H9 (cell line): ENCODE measurements around the gene MED28. TPM values are rescaled to one million over a fixed set of nuclear protein-coding genes. Genes with fewer than 3 reads are reported as not detected.

Experiments used
- DNase-seq: peaks from one replicate; pipeline ENCODE4 v3.0.0-alpha.2; 2017
- H2AFZ ChIP-seq: one replicate; pipeline ENCODE4 v1.6.1; 2013; ENCODE audit warnings: mild to moderate bottlenecking, low read length, control low read depth, moderate library complexity
- H2AK5ac ChIP-seq: 2 replicates; pipeline ENCODE4 v1.6.1; 2013; ENCODE audit warnings: low read length, control low read depth, mixed read lengths; ENCODE audit not compliant: insufficient read length
- H2BK120ac ChIP-seq: one replicate; pipeline ENCODE4 v1.6.1; 2013; ENCODE audit warnings: low read depth, mild to moderate bottlenecking, low read length, control low read depth, inconsistent platforms; ENCODE audit not compliant: poor library complexity, severe bottlenecking
- H2BK12ac ChIP-seq: 2 replicates; pipeline ENCODE4 v1.6.1; 2013; ENCODE audit warnings: low read length, control low read depth, mixed read lengths, low read depth; ENCODE audit not compliant: insufficient read length
- H2BK15ac ChIP-seq: 2 replicates; pipeline ENCODE4 v1.6.1; 2013; ENCODE audit warnings: low read depth, low read length, control low read depth
- H2BK20ac ChIP-seq: one replicate; pipeline ENCODE4 v1.6.1; 2013; ENCODE audit warnings: low read depth, mild to moderate bottlenecking, low read length, control low read depth, inconsistent platforms; ENCODE audit not compliant: poor library complexity, severe bottlenecking
- H2BK5ac ChIP-seq: 2 replicates; pipeline ENCODE4 v1.6.1; 2013; ENCODE audit warnings: low read length, control low read depth, mixed read lengths; ENCODE audit not compliant: insufficient read length
- H3K14ac ChIP-seq: 2 replicates; pipeline ENCODE4 v1.6.1; 2013; ENCODE audit warnings: low read length, control low read depth; ENCODE audit not compliant: insufficient read depth
- H3K18ac ChIP-seq: 2 replicates; pipeline ENCODE4 v1.6.1; 2013; ENCODE audit warnings: low read depth, mild to moderate bottlenecking, mixed read lengths, low read length, control low read depth; ENCODE audit not compliant: insufficient read length
- H3K23ac ChIP-seq: 2 replicates; pipeline ENCODE4 v1.6.1; 2013; ENCODE audit warnings: low read length, control low read depth, mixed read lengths, low read depth; ENCODE audit not compliant: insufficient read length
- H3K23me2 ChIP-seq: 2 replicates; pipeline ENCODE4 v1.6.1; 2013; ENCODE audit warnings: low read depth, mild to moderate bottlenecking, mixed read lengths, low read length, control low read depth; ENCODE audit not compliant: insufficient read length, poor library complexity, severe bottlenecking
- H3K27ac ChIP-seq: 2 replicates; pipeline ENCODE4 v1.5.1; 2013; ENCODE audit warnings: low read length, control low read depth, mixed read lengths, low read depth; ENCODE audit not compliant: insufficient read length
- H3K27me3 ChIP-seq: 2 replicates; pipeline ENCODE4 v1.6.1; 2013; ENCODE audit warnings: low read length, control low read depth, inconsistent platforms; ENCODE audit not compliant: insufficient read depth
- H3K4ac ChIP-seq: 2 replicates; pipeline ENCODE4 v1.6.1; 2013; ENCODE audit warnings: low read depth, mild to moderate bottlenecking, control low read depth, inconsistent platforms, low read length, moderate library complexity
- H3K4me1 ChIP-seq: 2 replicates; pipeline ENCODE4 v1.6.1; 2013; ENCODE audit warnings: low read length, control low read depth, inconsistent platforms; ENCODE audit not compliant: insufficient read depth
- H3K4me2 ChIP-seq: 2 replicates; pipeline ENCODE4 v1.6.1; 2013; ENCODE audit warnings: low read length, control low read depth, mixed read lengths; ENCODE audit not compliant: insufficient read length, insufficient read depth
- H3K56ac ChIP-seq: 2 replicates; pipeline ENCODE4 v1.6.1; 2013; ENCODE audit warnings: low read depth, mild to moderate bottlenecking, mixed read lengths, low read length, control low read depth; ENCODE audit not compliant: insufficient read length
- H3K79me1 ChIP-seq: 2 replicates; pipeline ENCODE4 v1.6.1; 2013; ENCODE audit warnings: low read depth, mild to moderate bottlenecking, moderate library complexity, low read length, control low read depth, inconsistent platforms; ENCODE audit not compliant: insufficient read depth, poor library complexity, severe bottlenecking
- H3K79me2 ChIP-seq: 2 replicates; pipeline ENCODE4 v1.6.1; 2013; ENCODE audit warnings: low read length, control low read depth, inconsistent platforms; ENCODE audit not compliant: insufficient read depth
- H3K9ac ChIP-seq: 2 replicates; pipeline ENCODE4 v1.6.1; 2013; ENCODE audit warnings: low read length, control low read depth, mixed read lengths; ENCODE audit not compliant: insufficient read length; ENCODE audit errors: extremely low read depth
- H3K9me3 ChIP-seq: one replicate; pipeline ENCODE4 v1.6.1; 2013; ENCODE audit warnings: low read depth, low read length, inconsistent platforms; ENCODE audit not compliant: control insufficient read depth
- H3T11ph ChIP-seq: one replicate; pipeline ENCODE4 v1.6.1; 2013; ENCODE audit warnings: mild to moderate bottlenecking, low read length, control low read depth, inconsistent platforms
- H4K20me1 ChIP-seq: one replicate; pipeline ENCODE4 v1.6.1; 2013; ENCODE audit not compliant: control insufficient read depth, insufficient read length, insufficient read depth
- H4K5ac ChIP-seq: 2 replicates; pipeline ENCODE4 v1.6.1; 2013; ENCODE audit warnings: low read depth, mild to moderate bottlenecking, mixed read lengths, low read length, control low read depth; ENCODE audit not compliant: insufficient read length
- H4K8ac ChIP-seq: replicated peaks from 2 replicates; pipeline ENCODE4 v1.6.1; 2013; ENCODE audit warnings: low read length, control low read depth, mixed read lengths, low read depth; ENCODE audit not compliant: insufficient read length
- H4K91ac ChIP-seq: 2 replicates; pipeline ENCODE4 v1.6.1; 2013; ENCODE audit warnings: low read depth, mild to moderate bottlenecking, moderate library complexity, mixed read lengths, low read length, control low read depth; ENCODE audit not compliant: insufficient read length
- H3K27ac Mint-ChIP-seq, 3 experiments: 2 replicates in 2 of 3; 3 replicates in 1 of 3; pipeline ENCODE4 v1.8.0; 2020 to 2021; ENCODE audit warnings: mixed read lengths in 3 of 3, mild to moderate bottlenecking in 1 of 3, moderate library complexity in 1 of 3
- H3K27me3 Mint-ChIP-seq: 2 replicates; pipeline ENCODE4 v1.8.0; 2021; ENCODE audit warnings: low read depth, mild to moderate bottlenecking, moderate library complexity, mixed read lengths
- H3K36me3 Mint-ChIP-seq, 3 experiments: 2 replicates in 2 of 3; 3 replicates in 1 of 3; pipeline ENCODE4 v1.8.0; 2020 to 2021; ENCODE audit warnings: low read depth in 3 of 3, mixed read lengths in 3 of 3; ENCODE audit not compliant: insufficient read depth in 1 of 3
- H3K4me1 Mint-ChIP-seq, 2 experiments: 2 replicates each; pipeline ENCODE4 v1.8.0; 2020; ENCODE audit warnings: mixed read lengths in 2 of 2
- H3K4me3 Mint-ChIP-seq, 2 experiments: 2 replicates in 1 of 2; 3 replicates in 1 of 2; pipeline ENCODE4 v1.8.0; 2020 to 2021; ENCODE audit warnings: mild to moderate bottlenecking in 2 of 2, mixed read lengths in 2 of 2, moderate library complexity in 1 of 2
- H3K9me3 Mint-ChIP-seq, 2 experiments: 2 replicates in 1 of 2; 3 replicates in 1 of 2; pipeline ENCODE4 v1.8.0; 2020; ENCODE audit warnings: mild to moderate bottlenecking in 2 of 2, mixed read lengths in 2 of 2, moderate library complexity in 1 of 2
- WGBS: extraction: QIAGEN DNeasy Blood & Tissue Kit; methylation state at CpG from one replicate; pipeline ENCODE4 v1.1.7; 2013; ENCODE audit warnings: missing lambda C conversion rate, low lambda C conversion rate, mixed read lengths; ENCODE audit not compliant: insufficient read length; ENCODE audit errors: extremely low coverage; 5-methylcytosine and 5-hydroxymethylcytosine counted together
- total RNA-seq: library from RNA; stranded (reverse); gene quantifications from 2 replicates; pipeline ENCODE4 v1.2.1, GENCODE V29; 2021
- TF ChIP-seq, protein P1 (sequence below): fragments of 200-600 bp; sonication (generic); conservative IDR thresholded peaks from 3 replicates; pipeline ENCODE4 v1.8.0; 2021; ENCODE audit warnings: antibody characterized with exemption, mild to moderate bottlenecking

Gene MED28
- total RNA-seq, 1 experiment from 2014 or later: 90.4 TPM

DNA sequence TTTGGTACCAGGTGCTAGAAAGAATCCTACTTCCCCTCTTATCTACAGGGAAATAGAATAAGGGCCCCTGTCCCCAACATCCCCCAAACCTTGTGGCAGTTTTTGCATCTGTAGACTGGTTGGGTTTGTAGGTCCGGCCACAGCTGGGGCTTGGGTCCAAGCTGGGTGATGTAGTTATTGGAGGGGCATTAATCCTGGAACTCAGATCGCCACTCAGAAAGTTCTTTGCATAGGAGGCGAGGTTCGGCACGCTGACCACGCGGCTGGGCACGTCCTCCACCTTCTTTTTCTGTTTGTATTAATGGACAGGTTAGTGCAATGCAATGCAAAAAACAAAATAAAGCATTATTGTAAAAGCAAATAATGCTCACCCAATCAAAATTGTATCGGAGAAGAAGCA lies 19.2 kb downstream of the MED28 start:
- Histone ChIP-seq H3K79me1 (no peaks in the 10 kb centered on the region), H3K27ac (no peak overlapping the region), H2BK120ac (no peak overlapping the region), H3K14ac (no peak overlapping the region), H3K4me2 (no peak overlapping the region), H2AFZ (no peak overlapping the region), H3K18ac (no peak overlapping the region), H4K20me1 (no peaks in the 10 kb centered on the region), H3T11ph (no peak overlapping the region), H3K9me3 (no peaks in the 10 kb centered on the region), H2BK15ac (no peak overlapping the region), H4K8ac (no peak overlapping the region), H3K4ac (no peak overlapping the region), H3K23ac (no peak overlapping the region), H2AK5ac (no peak overlapping the region), H3K23me2 (no peaks in the 10 kb centered on the region), H2BK20ac (no peak overlapping the region), H4K91ac (no peak overlapping the region), H2BK5ac (no peak overlapping the region), H2BK12ac (no peak overlapping the region), H3K27me3 (no peaks in the 10 kb centered on the region), H4K5ac (no peak overlapping the region), H3K56ac (no peak overlapping the region), H3K79me2 (no peaks in the 10 kb centered on the region), H3K4me1 (no peaks in the 10 kb centered on the region), H3K9ac (no peak overlapping the region)
- Mint-ChIP-seq H3K27ac (no peak overlapping the region), H3K4me1 (peaks cover 2 to 3% of the 10 kb centered on the region in 2 experiments; a peak in 2 of 4 replicates), H3K4me3 (no peak overlapping the region), H3K36me3 (peaks cover 36 to 62% (median 55%) of the 10 kb centered on the region in 3 experiments; a peak in 6 of 7 replicates), H3K9me3 (no peaks in the 10 kb centered on the region), H3K27me3 (no peaks in the 10 kb centered on the region)
- no CpG with 5 or more reads among the region's 9 CpGs for WGBS
- TF ChIP-seq, protein P1, sequence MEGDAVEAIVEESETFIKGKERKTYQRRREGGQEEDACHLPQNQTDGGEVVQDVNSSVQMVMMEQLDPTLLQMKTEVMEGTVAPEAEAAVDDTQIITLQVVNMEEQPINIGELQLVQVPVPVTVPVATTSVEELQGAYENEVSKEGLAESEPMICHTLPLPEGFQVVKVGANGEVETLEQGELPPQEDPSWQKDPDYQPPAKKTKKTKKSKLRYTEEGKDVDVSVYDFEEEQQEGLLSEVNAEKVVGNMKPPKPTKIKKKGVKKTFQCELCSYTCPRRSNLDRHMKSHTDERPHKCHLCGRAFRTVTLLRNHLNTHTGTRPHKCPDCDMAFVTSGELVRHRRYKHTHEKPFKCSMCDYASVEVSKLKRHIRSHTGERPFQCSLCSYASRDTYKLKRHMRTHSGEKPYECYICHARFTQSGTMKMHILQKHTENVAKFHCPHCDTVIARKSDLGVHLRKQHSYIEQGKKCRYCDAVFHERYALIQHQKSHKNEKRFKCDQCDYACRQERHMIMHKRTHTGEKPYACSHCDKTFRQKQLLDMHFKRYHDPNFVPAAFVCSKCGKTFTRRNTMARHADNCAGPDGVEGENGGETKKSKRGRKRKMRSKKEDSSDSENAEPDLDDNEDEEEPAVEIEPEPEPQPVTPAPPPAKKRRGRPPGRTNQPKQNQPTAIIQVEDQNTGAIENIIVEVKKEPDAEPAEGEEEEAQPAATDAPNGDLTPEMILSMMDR: no peak
- no peak for DNase-seq
